HG03095 (cell line): ENCODE data around the gene CSH1.
"Not testable (repeated sequence)": the region's sequence is repeated elsewhere in the genome, so short reads cannot be mapped to it uniquely, and the experiment has no call there.

Experiments used
- ATAC-seq: cut with Tn5 transposase; IDR thresholded peaks from one replicate; pipeline ENCODE4 v1.9.1; 2021; ENCODE audit warnings: moderate library complexity; ENCODE audit not compliant: unreplicated experiment

Gene CSH1

GRCh38 chr17:63907161-63907778, 10.9 kb upstream of the CSH1 start:
- ATAC-seq: not testable (repeated sequence)

DNA sequence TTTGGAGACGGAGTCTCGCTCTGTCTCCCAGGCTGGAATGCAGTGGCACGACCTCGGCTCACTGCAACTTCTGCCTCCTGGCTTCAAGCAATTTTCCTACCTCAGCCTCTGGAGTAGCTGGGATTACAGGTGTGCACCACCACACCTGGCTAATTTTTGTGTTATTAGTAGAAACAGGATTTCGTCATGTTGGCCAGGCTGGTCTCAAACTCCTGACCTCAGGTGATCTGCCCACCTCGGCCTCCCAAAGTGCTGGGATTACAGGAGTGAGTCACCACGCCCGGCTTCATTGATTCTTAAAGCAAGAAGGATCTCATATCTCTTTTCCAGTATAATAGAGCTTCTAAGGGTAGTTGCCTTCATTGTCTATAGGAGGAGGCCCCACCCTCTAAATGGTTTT, 8.4 kb upstream of the CSH1 start:
- ATAC-seq: not testable (repeated sequence)

- not testable (repeated sequence) for ATAC-seq
Observed at GRCh38 chr17:63903787-63904201, 7.4 kb upstream of the CSH1 start.

DNA sequence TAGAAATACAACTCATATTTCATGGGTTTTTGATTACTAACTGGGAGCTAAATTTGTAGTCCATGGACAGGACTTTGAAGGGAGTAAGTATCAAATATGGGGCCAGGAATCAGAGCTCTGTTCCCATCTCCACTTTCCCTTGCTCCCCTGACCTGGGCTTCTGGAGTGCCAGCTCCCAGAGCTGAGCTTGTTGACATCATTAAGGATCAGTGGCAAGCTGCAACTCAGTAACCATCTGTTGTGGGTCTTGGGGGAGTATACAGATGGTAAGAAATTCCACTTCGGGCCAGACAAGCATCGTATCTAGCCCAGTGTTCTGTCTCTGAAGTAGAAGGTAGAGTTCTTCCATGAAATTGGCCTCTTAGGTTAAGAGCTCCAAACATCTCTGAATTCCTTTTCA, 5.6 kb upstream of the CSH1 start:
- ATAC-seq: not testable (repeated sequence)

DNA sequence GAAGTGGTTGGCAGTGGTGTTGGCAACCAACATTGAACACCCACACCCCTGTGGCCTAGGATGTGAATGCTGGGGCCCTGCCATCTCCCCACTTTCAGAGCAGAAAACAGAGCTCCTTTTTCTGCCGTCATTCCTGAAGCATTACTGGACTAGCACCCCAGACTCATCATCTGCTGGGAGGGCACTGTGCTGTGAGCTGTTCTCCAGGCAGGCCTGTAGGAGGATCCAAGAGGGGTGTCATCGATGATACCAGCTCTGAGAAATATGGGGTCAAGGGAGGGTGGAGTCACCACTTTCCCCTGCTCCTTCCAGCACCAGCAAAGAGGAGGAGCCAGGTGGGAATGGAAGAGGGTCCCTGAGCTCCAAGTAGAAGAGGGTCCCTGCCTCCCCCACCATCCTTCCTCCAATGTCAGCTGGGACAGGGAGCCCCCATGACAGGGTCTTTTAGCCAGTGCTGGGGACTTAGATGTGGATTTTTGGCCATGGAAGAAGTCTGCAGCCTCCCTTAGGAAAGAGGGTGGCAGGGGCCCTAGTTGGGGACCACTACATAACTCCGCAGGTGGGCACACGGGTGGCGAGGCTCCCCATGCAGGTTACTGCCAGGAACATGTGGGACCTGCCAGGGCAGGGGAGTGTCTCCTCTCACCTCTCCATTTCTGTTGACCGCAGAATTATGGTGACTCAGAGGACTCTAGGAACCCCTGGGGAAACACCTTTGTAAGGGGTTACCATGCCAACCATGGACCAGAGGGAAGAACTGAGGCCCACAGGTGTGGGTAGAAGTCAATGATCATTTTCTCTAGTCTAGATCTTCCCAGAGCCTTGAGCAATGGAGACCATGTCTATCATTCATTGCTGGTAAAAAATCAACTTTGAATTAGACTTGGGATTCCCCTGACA, 2.8 kb upstream of the CSH1 start:
- not testable (repeated sequence) for ATAC-seq

GRCh38 chr17:63894821-63895220, 1.6 kb downstream of the CSH1 start:
- not testable (repeated sequence) for ATAC-seq

DNA sequence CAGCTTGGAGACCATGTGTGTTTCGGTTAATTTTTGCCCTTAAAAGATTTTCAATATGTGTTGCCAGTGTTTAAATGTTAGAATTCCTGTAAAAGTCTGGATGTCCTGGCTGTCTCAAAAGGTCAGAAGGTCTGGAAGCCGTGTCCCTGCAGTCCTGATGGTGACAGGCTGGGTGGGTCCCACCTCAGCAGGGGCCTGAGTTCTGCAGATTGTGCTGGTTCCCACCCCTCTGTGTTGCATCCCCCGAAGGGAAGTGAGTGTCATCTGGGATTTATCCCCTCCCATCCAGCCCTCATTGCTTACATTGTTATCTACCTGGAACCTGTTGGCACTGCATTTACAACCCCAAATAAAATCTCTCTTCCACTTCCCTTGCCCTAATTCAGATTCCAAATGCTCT, 2.4 kb downstream of the CSH1 start:
- not testable (repeated sequence) for ATAC-seq

DNA sequence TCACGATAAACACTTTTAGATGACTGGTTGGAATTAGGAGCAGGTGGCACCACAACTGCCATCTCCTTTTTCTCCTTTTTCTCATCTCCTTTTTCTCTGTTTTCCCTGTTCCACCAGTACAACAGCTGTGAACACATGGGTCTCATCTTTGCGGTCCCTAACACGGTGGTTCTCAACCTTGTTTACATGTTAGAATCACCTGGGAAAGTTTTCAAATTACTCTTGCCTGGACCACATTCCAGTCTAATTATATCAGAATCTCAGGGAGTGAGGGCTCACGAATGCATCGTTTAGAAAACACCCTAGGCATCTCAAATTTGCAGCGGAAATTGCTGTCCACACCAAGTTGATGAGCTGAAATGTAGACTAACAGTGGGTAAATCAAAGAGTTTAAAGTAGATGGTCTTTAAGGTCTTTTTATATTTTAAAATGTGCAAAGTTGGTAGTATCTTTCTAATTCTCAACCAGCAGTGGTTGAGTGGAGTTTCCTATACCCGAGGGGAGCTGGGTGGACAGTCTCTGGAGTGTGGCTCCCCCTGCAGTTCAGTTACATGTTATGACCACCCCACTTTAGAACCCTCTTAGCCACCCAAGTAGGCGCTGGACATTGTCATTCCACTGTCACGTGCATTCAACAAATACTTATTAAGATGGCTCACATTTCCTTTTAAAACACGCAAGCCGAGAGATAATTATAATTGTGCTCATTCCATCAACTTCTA, 3.9 kb downstream of the CSH1 start:
- ATAC-seq: not testable (repeated sequence)

DNA sequence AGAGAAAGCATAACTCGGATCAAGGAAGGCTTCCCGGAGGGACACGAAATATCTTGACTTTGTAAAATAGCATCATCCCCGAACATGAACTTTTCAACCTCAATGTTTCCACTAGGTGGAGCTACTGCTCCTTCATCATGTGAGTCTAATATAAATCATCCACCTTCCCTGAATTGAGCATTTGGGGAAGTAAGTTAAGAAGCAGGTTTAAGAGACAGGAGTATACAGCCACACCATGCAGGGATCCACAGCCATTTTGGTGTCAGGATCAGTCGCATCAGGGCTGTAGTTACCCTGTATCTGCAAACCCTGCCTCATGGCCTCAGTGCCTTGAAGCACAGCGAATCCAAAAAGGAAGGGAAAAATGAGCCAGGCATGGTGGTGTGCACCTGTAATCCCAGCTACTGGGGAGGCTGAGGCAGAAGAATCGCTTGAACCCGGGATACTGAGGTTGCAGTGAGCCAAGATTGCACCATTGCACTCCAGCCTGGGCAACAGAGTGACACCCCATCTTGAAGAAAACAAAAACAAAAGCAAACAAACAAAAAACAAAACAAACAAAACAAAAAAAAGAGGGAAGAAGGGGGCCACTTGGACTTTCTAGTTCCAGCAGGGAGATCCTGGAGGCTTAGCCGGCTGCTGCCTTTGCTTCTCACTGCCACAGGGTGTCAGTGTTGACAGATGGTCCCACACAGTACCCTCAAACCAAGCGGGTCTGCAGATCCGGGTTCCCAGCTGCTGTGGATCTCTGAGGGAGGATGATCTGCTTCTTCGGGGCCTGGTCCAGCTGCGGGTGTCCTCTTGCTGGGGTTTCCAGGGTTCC, 7.1 kb downstream of the CSH1 start:
- ATAC-seq: not testable (repeated sequence)

DNA sequence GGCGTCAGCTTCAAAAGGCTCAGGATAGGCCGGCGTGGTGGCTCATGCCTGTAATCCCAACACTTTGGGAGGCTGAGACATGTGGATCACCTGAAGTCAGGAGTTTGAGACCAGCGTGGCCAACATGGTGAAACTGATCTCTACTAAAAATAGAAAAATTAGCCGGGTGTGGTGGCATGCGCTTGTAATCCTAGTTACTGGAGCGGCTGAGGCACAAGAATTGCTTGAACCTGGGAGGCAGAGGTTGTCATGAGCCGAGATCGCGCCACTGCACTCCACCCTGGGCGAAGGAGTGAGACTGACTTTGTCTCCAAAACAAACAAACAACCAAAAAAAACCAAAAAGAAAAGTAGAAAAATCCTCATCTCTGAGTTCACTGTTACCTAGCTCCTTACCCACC, 11.3 kb downstream of the CSH1 start:
- ATAC-seq: not testable (repeated sequence)

- not testable (repeated sequence) for ATAC-seq
Observed at GRCh38 chr17:63882626-63883126, 13.7 kb downstream of the CSH1 start.

- ATAC-seq: no peak
Observed at GRCh38 chr17:63881935-63882601, 14.3 kb downstream of the CSH1 start, which contains the start of gene GH2. TSS of gene GH2 (minus strand) at chr17:63881944. CDS start at chr17:63881801, 143 bp downstream.

GRCh38 chr17:63881337-63881736, 15.0 kb downstream of the CSH1 start:
- not testable (repeated sequence) for ATAC-seq

- no peak for ATAC-seq
Observed at GRCh38 chr17:63880706-63881105, 15.7 kb downstream of the CSH1 start.

DNA sequence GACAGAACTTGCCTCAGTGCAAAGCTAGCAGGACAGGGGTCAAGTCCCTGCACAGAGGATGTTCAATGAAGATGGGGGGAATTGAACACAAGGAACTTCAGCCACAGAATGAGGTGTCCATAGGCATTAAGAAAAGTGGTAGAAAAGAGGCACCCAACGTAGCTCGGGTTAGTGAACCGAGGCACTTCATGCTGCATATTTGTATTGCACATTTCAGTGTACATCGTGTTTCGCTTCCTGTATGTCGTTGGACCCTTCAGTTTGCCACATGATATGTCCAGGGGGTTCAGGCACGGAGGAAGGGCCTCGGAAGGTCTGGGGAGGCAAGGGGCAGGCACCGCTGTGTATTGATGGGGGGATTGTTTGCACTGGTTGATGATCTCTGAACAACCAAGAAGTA, 18.0 kb downstream of the CSH1 start:
- ATAC-seq: not testable (repeated sequence)

DNA sequence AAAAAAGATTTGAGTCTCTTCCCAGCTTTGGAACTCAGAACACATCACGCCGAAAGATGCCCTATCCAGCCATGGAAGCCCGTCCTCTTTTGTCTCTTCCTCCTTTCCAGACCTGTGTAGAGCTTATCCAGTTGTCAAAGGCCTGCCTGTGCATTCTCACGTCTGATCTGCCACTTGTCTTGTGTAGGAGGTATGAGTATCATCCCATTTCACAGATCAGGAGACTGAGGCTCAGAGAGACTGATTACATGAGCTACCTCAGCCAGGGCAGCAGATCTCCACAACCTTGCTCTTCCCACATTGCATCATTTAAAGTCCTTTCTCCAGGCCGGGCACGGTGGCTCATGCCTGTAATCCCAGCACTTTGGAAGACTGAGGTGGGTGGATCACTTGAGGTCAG, 21.7 kb downstream of the CSH1 start:
- not testable (repeated sequence) for ATAC-seq

DNA sequence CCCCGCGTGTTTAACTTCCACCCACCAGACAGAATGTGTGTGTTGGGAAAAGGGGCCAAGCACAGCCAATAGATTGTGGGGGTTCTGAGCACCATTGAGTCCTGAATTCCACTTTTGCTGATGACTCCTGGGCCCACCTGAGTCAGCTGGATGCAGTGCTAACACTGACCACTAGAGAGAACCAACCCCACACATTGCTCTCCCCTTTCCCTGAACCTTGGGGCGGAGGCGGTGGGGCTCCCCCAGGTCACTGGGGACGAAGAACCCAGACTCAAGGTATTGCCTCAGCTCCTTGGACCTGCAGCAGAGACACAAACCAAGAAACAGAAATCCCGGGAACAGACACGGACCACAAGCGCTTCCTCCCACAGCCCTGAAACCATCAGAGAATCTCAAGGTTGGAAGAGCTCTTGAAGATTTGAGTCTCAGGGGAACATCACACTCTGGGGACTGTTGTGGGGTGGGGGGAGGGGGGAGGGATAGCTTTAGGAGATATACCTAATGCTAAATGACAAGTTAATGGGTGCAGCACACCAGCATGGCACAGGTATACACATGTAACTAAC, 22.2 kb downstream of the CSH1 start:
- ATAC-seq: not testable (repeated sequence)

DNA sequence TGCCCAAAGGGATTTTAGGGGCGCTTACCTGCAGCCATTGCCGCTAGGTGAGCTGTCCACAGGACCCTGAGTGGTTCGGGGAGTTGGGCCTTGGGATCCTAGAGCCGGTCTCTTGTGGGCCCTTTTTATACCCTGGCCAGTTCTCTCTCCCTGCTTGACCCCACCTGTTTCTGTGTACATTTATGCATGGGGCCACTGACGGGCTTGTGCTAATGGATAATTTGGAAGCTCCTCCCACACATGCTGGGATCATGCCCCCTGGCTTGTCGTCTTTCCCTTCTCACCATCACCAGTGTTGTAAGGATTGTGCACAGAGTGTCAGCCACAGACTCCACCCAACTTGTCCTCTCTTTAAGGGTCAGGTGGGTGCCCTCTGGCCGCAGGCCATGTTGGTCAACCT, 22.8 kb downstream of the CSH1 start, which contains the start of gene CSH2:
TSS of gene CSH2 (minus strand) at position 101 of the 400 bp plus-strand sequence. CDS start at position 38, 63 bp downstream.
- not testable (repeated sequence) for ATAC-seq
